HCT116 (cell line): ENCODE results near the gene TACC2.

Source experiments
- ELF1 ChIP-seq: IDR thresholded peaks from 2 replicates; pipeline ENCODE4 v1.6.1; 2012; ENCODE audit warnings: low read depth, borderline replicate concordance
- EZH2 ChIP-seq: fragments of 200-600 bp; sonication (generic); IDR thresholded peaks from 2 replicates; pipeline ENCODE4 v1.6.1; 2017; ENCODE audit warnings: antibody characterized with exemption, mixed run types
- TF ChIP-seq, protein P1 (sequence below), 3 experiments: fragments of 200-600 bp in 1 of 3; sonication (generic) in 1 of 3; IDR thresholded peaks in 2 of 3; conservative IDR thresholded peaks in 1 of 3; 2 replicates each; pipeline ENCODE4 v1.5.1; 2012 to 2017; ENCODE audit warnings: low read depth in 2 of 3, low read length in 2 of 3, antibody characterized with exemption in 1 of 3, borderline replicate concordance in 1 of 3, control low read depth in 1 of 3, mild to moderate bottlenecking in 1 of 3, mixed read lengths in 1 of 3, mixed run types in 1 of 3, moderate library complexity in 1 of 3; ENCODE audit not compliant: insufficient read depth in 1 of 3

DNA sequence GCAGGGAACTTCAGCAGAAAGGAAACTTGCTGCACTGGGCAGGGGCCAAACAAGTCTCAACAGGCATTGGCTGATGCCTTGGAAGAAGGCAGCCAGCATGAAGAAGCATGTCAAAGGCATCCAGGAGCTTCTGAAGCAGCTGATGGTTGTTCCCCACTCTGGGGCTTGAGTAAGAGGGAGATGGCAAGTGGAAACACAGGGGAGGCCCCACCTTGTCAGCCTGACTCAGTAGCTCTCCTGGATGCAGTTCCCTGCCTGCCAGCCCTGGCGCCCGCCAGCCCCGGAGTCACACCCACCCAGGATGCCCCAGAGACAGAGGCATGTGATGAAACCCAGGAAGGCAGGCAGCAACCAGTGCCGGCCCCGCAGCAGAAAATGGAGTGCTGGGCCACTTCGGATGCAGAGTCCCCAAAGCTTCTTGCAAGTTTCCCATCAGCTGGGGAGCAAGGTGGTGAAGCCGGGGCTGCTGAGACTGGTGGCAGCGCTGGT lies 96.5 kb downstream of the TACC2 start:
- no peak for TF ChIP-seq ELF1
- TF ChIP-seq EZH2: no peak
- TF ChIP-seq, protein P1, sequence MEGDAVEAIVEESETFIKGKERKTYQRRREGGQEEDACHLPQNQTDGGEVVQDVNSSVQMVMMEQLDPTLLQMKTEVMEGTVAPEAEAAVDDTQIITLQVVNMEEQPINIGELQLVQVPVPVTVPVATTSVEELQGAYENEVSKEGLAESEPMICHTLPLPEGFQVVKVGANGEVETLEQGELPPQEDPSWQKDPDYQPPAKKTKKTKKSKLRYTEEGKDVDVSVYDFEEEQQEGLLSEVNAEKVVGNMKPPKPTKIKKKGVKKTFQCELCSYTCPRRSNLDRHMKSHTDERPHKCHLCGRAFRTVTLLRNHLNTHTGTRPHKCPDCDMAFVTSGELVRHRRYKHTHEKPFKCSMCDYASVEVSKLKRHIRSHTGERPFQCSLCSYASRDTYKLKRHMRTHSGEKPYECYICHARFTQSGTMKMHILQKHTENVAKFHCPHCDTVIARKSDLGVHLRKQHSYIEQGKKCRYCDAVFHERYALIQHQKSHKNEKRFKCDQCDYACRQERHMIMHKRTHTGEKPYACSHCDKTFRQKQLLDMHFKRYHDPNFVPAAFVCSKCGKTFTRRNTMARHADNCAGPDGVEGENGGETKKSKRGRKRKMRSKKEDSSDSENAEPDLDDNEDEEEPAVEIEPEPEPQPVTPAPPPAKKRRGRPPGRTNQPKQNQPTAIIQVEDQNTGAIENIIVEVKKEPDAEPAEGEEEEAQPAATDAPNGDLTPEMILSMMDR (IDR thresholded peaks at IDR 0.05 in 2 of 3, conservative IDR thresholded peaks at IDR 0.05 in 1 of 3; ENCODE audit: borderline replicate concordance in 1 of 3, insufficient read depth in 1 of 3, low read depth in 2 of 3, low read length in 2 of 3): no peak
